Tracheal epithelial cell (primary cell): Measurements from ENCODE around the gene RALGAPB. TPM values are rescaled to one million over a fixed set of nuclear protein-coding genes. Genes with fewer than 3 reads are reported as not detected.

ENCODE experiments used
- total RNA-seq: library from RNA; depleted of rRNA; stranded (reverse); fragments of >200 nt; gene quantifications from 2 replicates; pipeline ENCODE4 v1.2.1, GENCODE V29; 2014

RALGAPB gene
- 20.0 and 20.5 TPM in 2 replicates for total RNA-seq

GRCh38 chr20:38472513-38473366, at the start of gene RALGAPB:
Gene RALGAPB (plus strand): TSS chr20:38472843. CDS start chr20:38488433, 15,590 bp downstream.

GRCh38 chr20:38434770-38435554, 37.7 kb upstream of the RALGAPB start, which contains the start of gene SNHG17:
Gene SNHG17 (minus strand): TSS chr20:38435328.

GRCh38 chr20:38581013-38581412, 108.4 kb downstream of the RALGAPB start, which contains the start of gene ADIG:
Gene ADIG (plus strand): TSS chr20:38581197. CDS start chr20:38581251, 54 bp downstream.

GRCh38 chr20:38601216-38602184, 128.9 kb downstream of the RALGAPB start, which contains the start of gene ARHGAP40:
Gene ARHGAP40 (plus strand): TSS chr20:38601809.

Other genes with a start within 250 kb of the RALGAPB start
- gene KIAA1755, start 212.1 kb upstream of the RALGAPB start, total RNA-seq: 0.21 and 0.24 TPM in 2 replicates
- not detected in 2 replicates for gene BPI, start 168.7 kb upstream of the RALGAPB start, total RNA-seq
- not detected in 2 replicates for gene LBP, start 126.4 kb upstream of the RALGAPB start, total RNA-seq
- 10.4 and 20.0 TPM in 2 replicates for gene SNHG17, start 37.5 kb upstream of the RALGAPB start, total RNA-seq
- not detected in 2 replicates for gene ADIG, start 108.4 kb downstream of the RALGAPB start, total RNA-seq
- 0.64 and 4.3 TPM in 2 replicates for gene ARHGAP40, start 129.0 kb downstream of the RALGAPB start, total RNA-seq